Adipose tissue (tissue), 3 donors: ENCODE measurements around the gene HLA-DOA. TPM values are rescaled to one million over a fixed set of nuclear protein-coding genes. Genes with fewer than 3 reads are reported as not detected.

Experiments used
- H3K27ac ChIP-seq: one replicate; pipeline ENCODE4 v1.5.1; 2013; ENCODE audit warnings: low read depth, low read length
- WGBS, 3 donors: extraction: QIAGEN DNeasy Blood & Tissue Kit; methylation state at CpG; one replicate each; pipeline ENCODE4 v1.1.7; 2013; 5-methylcytosine and 5-hydroxymethylcytosine counted together
- polyA plus RNA-seq, 3 donors: library from polyadenylated mRNA; stranded (reverse); fragments of 200-250 nt; gene quantifications; one replicate each; pipeline ENCODE4 v1.2.3, GENCODE V29; 2013
- donor health status: healthy with polysubstance abuse.
- donor health status: Bipolar disorder and iron deficiency.
- donor health status: healthy.

The HLA-DOA gene
- polyA plus RNA-seq, 3 donors = 1.5 to 3.3 (median 1.6) TPM

DNA sequence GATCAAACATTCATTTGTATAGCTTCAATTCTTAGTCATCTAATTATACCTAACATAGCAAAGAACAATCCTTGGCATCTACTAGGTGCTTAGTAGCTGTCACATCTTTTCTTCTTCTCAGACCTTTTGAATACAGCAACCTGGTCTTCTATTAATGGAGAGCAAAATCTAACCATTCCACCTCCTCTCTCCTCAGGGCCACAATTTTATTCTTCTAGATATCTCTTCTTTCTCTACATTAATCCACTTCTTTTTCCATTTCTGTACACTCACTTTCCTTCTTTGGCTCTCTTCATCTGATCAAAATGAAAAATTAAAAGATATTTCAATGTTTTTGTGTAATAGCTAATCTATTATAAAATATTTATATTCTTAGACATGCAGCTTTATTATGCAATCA lies 9.0 kb upstream of the HLA-DOA start:
- H3K27ac ChIP-seq = no peak overlapping the region

DNA sequence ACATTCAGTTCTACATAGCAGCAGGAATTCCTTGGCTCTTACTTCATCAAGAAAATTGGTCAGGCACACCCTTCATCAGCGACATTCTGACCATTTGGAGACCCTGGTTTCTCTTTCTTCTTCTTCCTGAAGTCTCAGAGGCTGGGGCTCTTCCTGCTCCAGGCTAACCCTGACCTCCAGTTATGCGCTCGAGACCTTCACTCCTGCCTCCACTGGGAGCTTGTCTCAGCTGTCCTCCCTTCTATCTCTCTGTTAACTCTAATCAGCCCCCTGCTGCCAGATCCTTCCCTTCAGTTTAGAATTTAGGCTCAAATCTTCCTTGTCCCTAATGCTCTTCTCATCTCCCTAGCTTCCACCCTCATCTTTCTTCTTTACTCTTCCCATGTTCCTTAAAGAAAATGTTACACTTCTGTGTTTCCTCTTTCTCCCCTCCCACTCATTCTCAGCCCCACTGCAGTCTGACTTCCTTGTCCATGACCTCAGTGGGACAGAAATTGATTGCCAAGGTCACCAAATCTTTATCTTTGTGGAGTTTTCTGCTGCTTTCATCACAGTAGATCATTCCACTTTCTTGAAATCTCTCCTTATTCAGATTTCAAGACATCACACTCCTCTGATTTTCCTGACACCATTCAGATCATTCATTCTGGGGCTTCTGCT lies 8.4 kb upstream of the HLA-DOA start:
- no peak overlapping the region for H3K27ac ChIP-seq
- WGBS, 3 donors = 65 to 74% (median 73%) methylated on average over 3 of the region's 3 CpGs

DNA sequence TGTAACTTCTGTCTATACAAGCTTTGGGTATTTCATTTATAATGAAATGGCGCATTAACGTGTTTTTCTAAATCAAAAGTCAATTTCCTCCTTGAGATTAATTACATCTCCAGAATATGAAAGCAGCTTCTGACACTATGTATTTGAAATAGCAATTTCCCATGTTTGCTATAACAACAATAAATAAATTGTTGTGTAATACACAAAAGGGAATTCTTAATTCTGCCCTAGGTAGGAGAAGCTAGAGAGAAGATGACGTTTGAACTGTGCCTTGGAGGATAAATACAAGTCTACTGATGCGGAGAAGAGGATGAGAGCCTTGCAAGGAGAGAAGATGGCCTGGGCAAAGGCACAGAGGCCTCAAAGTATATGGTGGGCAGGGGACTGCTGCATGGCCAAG lies 7.6 kb upstream of the HLA-DOA start:
- WGBS, 3 donors = 67 to 73% (median 71%) methylated on average over 4 of the region's 4 CpGs
- H3K27ac ChIP-seq = no peak overlapping the region

DNA sequence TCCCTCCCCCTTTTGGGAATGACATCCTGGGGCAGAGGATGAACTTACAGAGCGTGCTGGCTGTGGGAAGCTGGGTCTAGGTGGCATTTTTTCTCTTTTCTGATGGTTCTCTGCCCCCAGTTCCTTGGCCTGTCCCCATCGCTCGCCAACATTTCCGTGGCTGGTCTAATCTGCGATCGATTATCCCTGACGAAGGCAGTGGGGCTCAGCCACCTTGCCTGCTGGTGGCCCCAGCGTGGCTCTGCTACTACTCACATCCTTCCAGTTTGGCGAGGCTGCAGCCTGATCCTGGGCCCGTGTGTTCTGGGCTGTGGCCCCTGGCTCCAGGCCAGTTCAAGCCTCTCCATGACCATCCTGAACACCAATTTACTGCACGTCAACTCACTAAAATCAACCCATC lies 6.4 kb upstream of the HLA-DOA start:
- H3K27ac ChIP-seq = no peak overlapping the region
- 67 to 78% (median 70%) methylated on average over 11 of the region's 11 CpGs for whole genome bisulfite sequencing, 3 donors

DNA sequence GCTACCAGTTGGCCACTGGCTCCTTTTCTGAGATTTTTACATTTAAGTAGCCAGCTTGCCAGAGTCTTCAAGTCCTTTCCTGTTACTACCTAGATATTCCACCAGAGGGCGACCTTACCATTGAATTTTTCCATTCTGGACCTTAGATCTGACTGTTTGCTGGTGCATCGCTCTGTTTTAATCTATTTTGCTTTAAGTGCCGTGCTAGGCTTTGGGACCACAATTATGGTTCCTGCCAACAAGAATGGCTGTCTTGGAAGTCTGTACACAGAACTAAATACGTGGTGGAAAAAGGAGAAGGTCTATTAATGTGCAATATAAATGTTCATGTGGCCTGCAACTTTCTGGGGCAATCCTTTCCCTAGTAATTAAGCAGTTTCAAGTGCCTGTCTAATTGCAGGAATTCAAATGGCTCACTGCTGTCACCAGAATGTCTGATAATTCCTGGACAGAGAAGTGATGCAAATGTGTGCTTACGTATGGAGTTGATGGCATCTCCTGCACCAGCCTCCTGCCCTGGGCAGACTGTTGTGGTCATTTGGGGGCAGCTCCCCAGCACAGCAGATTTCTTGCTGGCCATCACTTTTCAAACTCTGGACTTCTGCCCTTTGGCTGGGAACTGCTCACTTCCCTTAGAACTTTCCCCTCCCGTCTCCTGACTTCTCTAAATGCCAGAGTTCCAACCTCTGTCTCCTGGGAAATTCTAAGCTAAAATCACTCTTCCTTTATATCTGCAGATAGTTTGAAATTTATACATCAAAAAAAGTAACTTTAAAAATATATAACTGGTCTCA lies 5.6 kb upstream of the HLA-DOA start:
- 13 to 24% (median 15%) methylated on average over 6 of the region's 6 CpGs for WGBS, 3 donors
- H3K27ac ChIP-seq = no peak overlapping the region

DNA sequence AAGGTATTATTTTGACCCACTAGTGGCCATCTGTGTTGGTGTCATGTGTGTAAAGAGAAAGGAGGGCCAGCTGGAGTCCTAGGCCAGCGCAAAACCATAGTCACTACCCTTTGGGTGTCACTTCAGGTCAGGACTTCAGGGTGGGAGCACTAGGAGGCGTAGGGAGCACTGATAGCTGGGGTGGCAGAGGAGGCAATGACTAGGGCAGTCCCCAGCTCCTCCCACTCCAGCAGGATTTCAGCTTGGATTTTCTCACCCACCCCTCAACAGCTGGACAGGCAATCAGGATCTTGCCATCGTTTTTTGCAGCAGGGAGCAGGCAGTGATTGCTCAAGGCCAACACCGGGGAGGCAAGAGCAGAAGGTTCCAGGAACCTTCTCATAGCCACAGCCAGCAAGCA lies 4.2 kb upstream of the HLA-DOA start:
- WGBS, 3 donors = 43 to 51% (median 51%) methylated on average over 4 of the region's 4 CpGs
- H3K27ac ChIP-seq = no peak overlapping the region

DNA sequence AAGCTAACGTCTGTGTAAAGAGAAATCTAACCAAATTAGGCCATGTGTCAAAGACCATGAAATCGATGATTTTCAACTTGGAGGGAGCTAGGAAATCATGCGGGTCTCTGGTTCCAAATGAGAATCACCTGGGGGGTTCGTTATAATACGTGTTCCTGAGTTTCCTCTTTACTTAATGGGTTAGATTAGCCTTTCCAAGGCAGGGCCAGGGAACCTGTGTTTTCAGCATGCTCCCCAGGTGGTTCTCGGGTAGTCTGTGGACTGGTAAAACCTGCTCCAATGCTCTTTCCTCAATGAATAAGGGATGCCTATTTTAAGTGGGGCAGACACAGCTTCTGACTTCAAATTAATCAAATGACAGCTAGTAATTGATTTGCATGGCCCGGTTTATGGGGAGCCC lies 965 bp upstream of the HLA-DOA start:
- H3K27ac ChIP-seq = no peak overlapping the region
- 53 to 88% (median 86%) methylated on average over 7 of the region's 7 CpGs for WGBS, 3 donors

DNA sequence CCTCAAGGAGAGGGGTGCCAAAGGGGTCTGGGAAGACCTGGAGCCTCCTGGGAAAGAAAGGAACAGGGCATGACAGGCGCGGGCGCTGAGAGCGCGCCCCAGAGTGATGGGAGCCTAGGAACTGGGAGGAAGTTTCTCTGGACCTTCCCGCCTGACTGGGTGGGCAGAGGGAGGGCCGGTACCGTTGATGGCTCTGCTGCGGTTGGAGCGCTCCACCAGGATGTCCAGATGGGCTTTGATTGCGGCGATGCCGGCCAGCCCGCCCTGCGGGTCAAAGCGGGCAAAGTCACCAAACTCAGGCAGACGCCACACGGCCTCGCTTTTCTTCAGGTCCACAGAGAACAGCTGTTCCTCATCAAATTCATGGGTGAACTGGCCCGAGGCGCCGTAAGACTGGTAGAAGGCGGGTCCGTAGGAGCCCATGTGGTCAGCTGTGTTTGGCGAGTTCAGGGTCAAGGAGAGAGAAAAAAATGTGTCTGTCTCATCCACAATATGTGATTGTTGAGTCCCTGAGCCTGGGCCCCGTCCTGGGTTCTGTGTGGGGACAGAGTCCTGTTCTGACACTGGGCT lies 1.5 kb downstream of the HLA-DOA start:
- WGBS, 3 donors = 88 to 92% (median 90%) methylated on average over 26 of the region's 26 CpGs

DNA sequence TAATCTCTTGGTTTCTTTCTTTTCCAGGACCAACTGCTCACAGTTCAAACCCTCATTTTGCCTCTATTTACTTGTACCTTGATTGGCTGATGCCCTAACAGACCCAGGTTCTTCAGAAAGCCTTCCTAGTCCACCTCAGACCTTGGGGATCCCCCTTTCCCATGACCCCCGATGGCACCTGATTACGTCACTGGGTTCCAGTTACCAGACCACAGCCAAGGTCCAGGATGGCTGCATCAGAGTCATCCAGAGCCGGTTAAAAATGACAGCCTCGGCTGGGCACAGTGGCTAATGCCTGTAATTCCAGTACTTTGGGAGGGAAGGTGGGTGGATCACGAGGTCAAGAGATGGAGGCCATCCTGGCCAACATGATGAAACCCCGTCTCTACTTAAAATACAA lies 4.5 kb downstream of the HLA-DOA start:
- H3K27ac ChIP-seq = no peak overlapping the region
- 74 to 83% (median 80%) methylated on average over 6 of the region's 6 CpGs for WGBS, 3 donors

More for the DNA sequence above, 1.5 kb downstream of the HLA-DOA start:
- no peak overlapping the region for H3K27ac ChIP-seq

DNA sequence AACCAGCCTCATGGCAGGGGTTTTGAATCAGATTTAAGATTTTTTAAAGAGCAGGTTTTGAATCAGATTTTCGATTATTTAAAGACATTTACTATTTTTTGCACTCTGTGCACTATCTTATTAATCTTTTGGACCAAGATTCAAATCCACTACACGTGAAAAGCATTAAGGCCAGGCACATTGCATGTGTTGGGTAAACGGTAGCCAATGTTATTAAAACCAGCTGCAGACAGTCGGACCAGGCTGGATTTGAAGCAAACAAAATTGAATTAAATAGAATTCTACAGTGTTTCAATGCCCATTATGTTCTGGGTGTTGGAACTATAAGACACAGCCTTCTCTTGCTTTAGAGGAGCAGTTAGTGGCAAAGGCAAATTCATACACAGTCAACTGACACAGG lies 7.7 kb downstream of the HLA-DOA start:
- WGBS, 3 donors = 62 to 75% (median 71%) methylated on average over 4 of the region's 4 CpGs
- H3K27ac ChIP-seq = no peak overlapping the region

DNA sequence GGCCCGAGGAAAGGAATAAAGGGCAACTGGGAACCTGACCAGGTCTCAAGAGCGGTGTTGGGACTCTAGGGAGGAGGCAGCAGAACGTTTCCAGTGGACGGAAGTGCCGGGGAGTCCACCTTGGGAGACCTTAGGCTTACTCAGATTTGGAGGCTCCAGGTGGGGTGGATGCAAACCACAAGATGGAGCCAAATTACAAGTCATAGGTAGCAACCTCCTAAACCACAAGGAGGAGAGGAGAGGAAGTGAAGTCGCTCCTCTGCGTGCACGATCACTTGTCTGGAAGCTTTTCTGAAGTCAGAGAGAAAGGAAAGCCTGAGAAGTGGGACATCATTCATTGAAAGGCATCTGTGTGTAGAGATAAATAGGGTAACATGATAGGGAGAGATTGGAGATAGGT lies 9.3 kb downstream of the HLA-DOA start:
- no peak overlapping the region for H3K27ac ChIP-seq
- 33 to 41% (median 36%) methylated on average over 8 of the region's 8 CpGs for WGBS, 3 donors

DNA sequence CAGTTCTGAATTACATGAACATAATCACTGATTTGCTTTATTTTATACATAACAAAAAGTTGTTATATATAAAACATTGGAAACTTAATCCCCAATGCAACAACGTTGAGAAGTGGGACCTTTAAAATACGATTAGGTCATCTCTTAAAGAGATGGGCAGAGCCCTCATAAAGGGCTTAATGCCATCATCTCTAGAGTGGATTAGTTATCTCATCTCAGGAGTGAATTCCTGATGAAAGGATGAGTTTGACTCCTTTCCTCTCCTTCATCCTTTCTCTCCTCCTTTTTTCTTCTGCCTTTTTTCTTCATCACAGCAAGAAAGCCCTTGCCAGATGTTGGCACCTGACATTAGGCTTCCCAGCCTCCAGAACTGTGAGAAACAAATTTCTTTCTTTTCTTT lies 13.9 kb downstream of the HLA-DOA start:
- no peak overlapping the region for H3K27ac ChIP-seq
- 32 to 51% (median 45%) methylated on average over 2 of the region's 2 CpGs for WGBS, 3 donors

DNA sequence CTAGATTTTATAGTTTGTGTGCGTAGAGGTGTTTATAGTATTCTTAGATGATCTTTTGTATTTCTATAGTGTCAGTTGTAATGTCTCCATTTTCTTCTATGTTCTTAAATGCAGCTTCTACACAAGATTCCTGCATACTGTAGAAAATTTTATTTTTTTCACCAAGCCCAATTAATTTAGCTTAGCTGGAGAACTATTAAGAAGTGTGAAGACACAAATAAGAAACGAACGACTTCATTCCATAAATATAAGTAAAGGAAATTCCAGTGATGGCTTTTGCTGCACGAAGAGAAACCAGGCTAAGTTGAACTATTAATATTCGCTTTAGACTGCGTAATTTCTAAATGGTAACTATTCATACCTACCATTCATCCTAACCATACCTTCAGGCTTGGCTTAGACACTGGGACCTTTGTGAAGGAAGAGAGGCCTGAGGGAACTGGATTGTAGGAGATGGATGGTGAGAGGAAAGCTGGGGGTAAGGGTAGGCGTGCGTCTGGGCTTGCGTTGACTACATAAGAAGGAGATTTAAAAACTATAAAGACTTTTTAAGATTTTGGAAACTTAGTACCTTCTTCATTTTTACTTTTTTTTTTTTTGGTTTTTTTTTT lies 15.9 kb downstream of the HLA-DOA start:
- WGBS, 3 donors = 86 to 91% (median 88%) methylated on average over 9 of the region's 9 CpGs
- no peak overlapping the region for H3K27ac ChIP-seq

DNA sequence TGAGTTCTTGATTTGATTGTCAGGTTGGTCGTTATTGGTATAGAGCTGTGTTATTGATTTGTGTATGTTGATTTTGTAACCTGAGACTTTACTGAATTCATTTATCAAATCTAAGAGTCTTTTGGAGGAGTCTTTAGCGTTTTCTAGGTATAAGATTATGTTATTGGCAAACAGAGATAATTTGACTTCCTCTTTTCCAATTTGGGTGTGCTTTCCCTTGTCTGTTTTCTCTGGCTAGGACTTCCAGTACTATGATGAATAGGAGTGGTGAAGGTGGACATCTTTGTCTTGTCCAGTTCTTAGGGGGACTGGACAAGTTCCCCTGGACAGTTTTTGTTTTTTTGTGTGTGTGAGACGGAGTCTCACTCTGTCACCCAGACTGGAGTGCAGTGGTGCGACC lies 17.4 kb downstream of the HLA-DOA start:
- WGBS, 3 donors = 51 to 74% (median 73%) methylated on average over 4 of the region's 4 CpGs

DNA sequence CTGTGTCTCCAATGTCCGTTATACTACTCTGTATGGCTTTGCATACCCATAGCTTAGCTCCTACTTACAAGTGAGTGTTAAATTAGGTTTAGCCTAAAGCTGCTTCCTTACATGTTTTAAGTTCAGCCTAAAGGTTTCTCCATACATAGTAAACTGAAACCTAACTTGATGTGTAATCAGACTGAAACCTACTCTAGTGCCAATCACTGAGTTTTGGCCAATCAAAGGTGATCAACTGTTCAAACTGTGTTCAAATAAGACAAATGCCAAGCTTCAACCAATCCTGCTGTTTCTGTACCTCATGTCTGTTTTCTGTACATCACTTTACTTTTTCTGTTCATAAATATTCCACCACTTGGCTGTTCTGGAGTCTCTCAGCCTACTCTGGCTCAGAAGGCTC lies 20.0 kb downstream of the HLA-DOA start:
- 91 to 97% (median 96%) methylated on average over 1 of the region's 1 CpG for WGBS, 3 donors
- H3K27ac ChIP-seq = no peak overlapping the region

More for the DNA sequence above, 17.4 kb downstream of the HLA-DOA start:
- no peak overlapping the region for H3K27ac ChIP-seq

DNA sequence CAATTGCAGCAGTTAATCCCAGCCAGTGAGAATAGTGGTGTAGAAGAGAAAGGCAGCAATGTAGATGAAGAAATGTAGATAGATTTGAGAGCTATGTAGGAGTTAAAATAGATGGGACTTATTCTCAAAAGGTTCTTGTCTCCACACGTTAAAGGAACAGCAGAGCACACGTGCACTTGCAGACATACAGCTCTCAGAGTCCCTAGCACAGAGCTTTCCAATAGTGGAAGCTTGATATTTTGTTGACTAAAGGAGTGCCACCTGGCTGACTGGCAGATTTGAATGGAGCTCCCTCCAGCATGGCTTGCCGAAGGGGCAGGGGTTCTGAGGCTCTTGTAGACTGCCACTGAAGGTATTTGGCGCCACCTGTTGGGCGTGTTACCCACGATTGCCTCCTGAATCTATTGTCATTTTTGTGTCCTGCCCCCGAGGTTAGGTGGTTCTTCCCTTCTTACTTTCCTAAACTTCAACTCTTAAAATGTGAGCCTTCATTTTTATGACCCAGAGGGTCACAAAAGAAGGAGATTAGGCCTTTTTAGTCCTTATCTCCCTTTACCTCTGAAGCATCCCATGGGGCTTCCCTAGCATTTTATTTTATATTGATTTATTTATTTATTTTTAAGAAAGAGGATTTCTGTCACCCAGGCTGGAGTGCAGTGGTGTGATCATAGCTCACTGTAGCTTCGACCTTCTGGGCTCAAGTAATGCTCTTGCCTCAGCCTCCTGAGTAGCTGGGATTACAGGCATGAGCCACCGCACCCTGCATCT lies 24.6 kb downstream of the HLA-DOA start:
- H3K27ac ChIP-seq = no peak overlapping the region
- 13 to 15% (median 13%) methylated on average over 9 of the region's 9 CpGs for WGBS, 3 donors

DNA sequence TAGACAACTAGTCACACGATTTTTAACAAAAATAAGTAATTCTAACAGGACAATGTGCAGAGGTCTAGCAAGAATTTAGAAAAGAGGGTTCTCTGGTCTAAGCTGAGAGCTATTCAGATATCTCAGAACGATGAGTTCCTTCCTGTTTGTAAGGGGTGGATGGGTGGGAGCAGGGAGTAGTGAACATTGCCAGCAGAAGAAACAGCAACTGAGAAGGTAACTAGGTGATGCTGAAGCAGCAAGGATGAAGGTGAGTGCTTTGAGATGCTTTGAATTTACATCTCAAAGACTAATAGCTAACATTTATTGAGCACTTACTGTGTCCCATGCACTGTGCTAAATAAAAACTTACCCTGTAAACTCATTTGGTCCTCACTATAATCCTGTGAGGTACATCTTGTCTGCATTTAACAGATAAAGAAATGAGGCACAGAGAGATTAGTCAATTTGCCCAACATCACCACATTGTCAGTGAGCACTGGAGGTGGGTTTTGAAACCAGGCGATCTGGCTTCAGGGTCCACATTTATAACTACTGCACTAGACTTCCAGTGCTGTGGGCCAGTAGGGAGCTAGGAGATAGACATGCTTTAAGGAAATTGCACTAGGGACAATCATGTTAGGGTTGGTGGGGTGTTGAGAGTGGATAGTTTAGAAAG lies 25.3 kb downstream of the HLA-DOA start:
- no peak overlapping the region for H3K27ac ChIP-seq
- 38 to 44% (median 38%) methylated on average over 3 of the region's 3 CpGs for WGBS, 3 donors

DNA sequence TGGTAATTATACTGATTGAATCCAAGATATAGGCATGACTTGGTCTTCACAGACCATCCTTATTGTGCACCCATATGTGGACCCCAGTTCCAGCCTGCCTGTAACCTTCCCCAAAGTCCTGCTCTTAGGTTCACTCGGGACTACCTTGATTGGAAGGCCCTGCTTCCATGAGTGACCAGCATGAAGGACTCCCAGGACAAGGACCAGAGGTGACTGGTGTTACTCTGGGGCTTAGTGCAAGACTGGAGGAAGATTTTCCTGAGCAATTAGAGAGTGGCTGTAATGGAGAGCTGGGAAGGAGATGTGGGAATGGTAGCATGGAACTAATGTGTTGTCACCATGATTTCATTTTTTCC lies 25.9 kb downstream of the HLA-DOA start:
- no peak overlapping the region for H3K27ac ChIP-seq
- WGBS, 3 donors = 50 to 78% (median 70%) methylated on average over 1 of the region's 1 CpG
